ENCODE measurements around the gene ANKLE1.

The ANKLE1 gene

GRCh38 chr19:17305216-17305516, 23.5 kb downstream of the ANKLE1 start:
- no peak for DNase-seq

- DNase-seq: peak; percentile 60 to 100 (median 94)
Measured at GRCh38 chr19:17305517-17306284, 24.0 kb downstream of the ANKLE1 start, which contains the start of gene MRPL34. Gene MRPL34, plus strand, starts transcription at chr19:17305872. Its CDS starts 21 bp downstream, at chr19:17305893.

GRCh38 chr19:17306285-17306714, 24.6 kb downstream of the ANKLE1 start:
- DNase-seq: peak in 1 of 56 donors; percentile 32

- DNase-seq: no peak
Measured at GRCh38 chr19:17307876-17308377, 26.2 kb downstream of the ANKLE1 start.

- DNase-seq: peak; percentile 68 to 100 (median 98)
Measured at GRCh38 chr19:17309198-17309964, 27.7 kb downstream of the ANKLE1 start, which contains the start of gene DDA1. Gene DDA1, plus strand, starts transcription at chr19:17309563. Its CDS starts 92 bp downstream, at chr19:17309655.

- DNase-seq: peak in 3 of 56 donors; percentile 32 to 48 (median 43)
Measured at GRCh38 chr19:17309965-17310461, 28.3 kb downstream of the ANKLE1 start.

- DNase-seq: no peak
Measured at GRCh38 chr19:17311455-17312188, 29.9 kb downstream of the ANKLE1 start.

- no peak for DNase-seq
Measured at GRCh38 chr19:17312189-17313113, 30.8 kb downstream of the ANKLE1 start.

GRCh38 chr19:17314007-17314593, 32.4 kb downstream of the ANKLE1 start:
- DNase-seq: no peak

GRCh38 chr19:17318966-17319365, 37.3 kb downstream of the ANKLE1 start:
- DNase-seq: no peak

GRCh38 chr19:17319473-17320238, 38.0 kb downstream of the ANKLE1 start:
- no peak for DNase-seq

- DNase-seq: no peak
Measured at GRCh38 chr19:17320435-17320834, 38.7 kb downstream of the ANKLE1 start.

- no peak for DNase-seq
Measured at GRCh38 chr19:17321655-17322489, 40.2 kb downstream of the ANKLE1 start.

GRCh38 chr19:17322854-17323253, 41.2 kb downstream of the ANKLE1 start:
- DNase-seq: peak in 34 of 56 donors; percentile 6 to 74 (median 34)

GRCh38 chr19:17323300-17323963, 41.7 kb downstream of the ANKLE1 start:
- no peak for DNase-seq

- DNase-seq: peak in 1 of 56 donors; percentile 32
Measured at GRCh38 chr19:17323964-17324332, 42.2 kb downstream of the ANKLE1 start.

GRCh38 chr19:17324357-17325114, 42.8 kb downstream of the ANKLE1 start:
- no peak for DNase-seq

Data from amygdala (tissue), 56 donors.